WTC11 (cell line): ENCODE data around the gene PNMA8C. TPM values are rescaled to one million over a fixed set of nuclear protein-coding genes. Genes with fewer than 3 reads are reported as not detected.

Experiments used
- ATAC-seq: fragments of 200-7000 bp; cut with Tn5 transposase; 2 replicates; pipeline ENCODE4 v1.10.0; 2021; ENCODE audit warnings: mild to moderate bottlenecking, moderate library complexity
- CTCF ChIA-PET: fragments of 300-600 bp; sonication (Branson Sonifier 250); formaldehyde crosslinking; loops from one replicate; lab custom pipeline; 2021; ENCODE audit warnings: antibody characterized with exemption; lab: Charles Lee
- POLR2A ChIA-PET: fragments of 350-600 bp; sonication (Branson Sonifier 250); formaldehyde crosslinking; loops from one replicate; lab custom pipeline; 2021; ENCODE audit warnings: antibody characterized with exemption; lab: Charles Lee
- DNase-seq: peaks from one replicate; pipeline ENCODE4 v3.0.0; 2021; ENCODE audit warnings: low spot score
- H3K27ac Mint-ChIP-seq: 2 replicates; pipeline ENCODE4 v1.8.0; 2021; ENCODE audit warnings: mixed read lengths
- H3K27me3 Mint-ChIP-seq: 2 replicates; pipeline ENCODE4 v1.8.0; 2021; ENCODE audit warnings: low read depth, mild to moderate bottlenecking, moderate library complexity, mixed read lengths
- H3K36me3 Mint-ChIP-seq: 2 replicates; pipeline ENCODE4 v1.8.0; 2021; ENCODE audit warnings: mixed read lengths
- H3K4me1 Mint-ChIP-seq: 2 replicates; pipeline ENCODE4 v1.8.0; 2022; ENCODE audit warnings: mixed read lengths
- H3K4me3 Mint-ChIP-seq: 2 replicates; pipeline ENCODE4 v1.8.0; 2021; ENCODE audit warnings: mild to moderate bottlenecking, moderate library complexity, mixed read lengths
- H3K9me3 Mint-ChIP-seq: 2 replicates; pipeline ENCODE4 v1.8.0; 2021; ENCODE audit warnings: mixed read lengths
- ATF1 ChIP-seq: sonication (generic); formaldehyde crosslinking; IDR thresholded peaks from 2 replicates; pipeline ENCODE4 v1.8.1; 2023; ENCODE audit warnings: mild to moderate bottlenecking, moderate library complexity, missing genetic modification reagents
- ETV6 ChIP-seq: sonication (generic); formaldehyde crosslinking; IDR thresholded peaks from 2 replicates; pipeline ENCODE4 v1.8.1; 2022; ENCODE audit warnings: mild to moderate bottlenecking, missing genetic modification reagents
- OVOL2 ChIP-seq: fragments of 250-450 bp; sonication (Bioruptor Pico); IDR thresholded peaks from 2 replicates; pipeline ENCODE4 v1.9.0; 2021; ENCODE audit warnings: mild to moderate bottlenecking, borderline replicate concordance
- PRRX2 ChIP-seq: fragments of 250-450 bp; sonication (Bioruptor Pico); IDR thresholded peaks from 2 replicates; pipeline ENCODE4 v1.8.0; 2021; ENCODE audit warnings: mild to moderate bottlenecking
- SMAD4 ChIP-seq: sonication (generic); formaldehyde crosslinking; IDR thresholded peaks from 2 replicates; pipeline ENCODE4 v1.8.0; 2022; ENCODE audit warnings: mild to moderate bottlenecking, missing genetic modification reagents
- SP1 ChIP-seq: sonication (generic); formaldehyde crosslinking; conservative IDR thresholded peaks from 2 replicates; pipeline ENCODE4 v1.8.1; 2022; ENCODE audit warnings: missing genetic modification reagents
- TCF7 ChIP-seq: sonication (generic); formaldehyde crosslinking; IDR thresholded peaks from 2 replicates; pipeline ENCODE4 v1.8.0; 2022; ENCODE audit warnings: mild to moderate bottlenecking, low read depth, missing genetic modification reagents, moderate library complexity
- TEAD4 ChIP-seq: sonication (generic); formaldehyde crosslinking; IDR thresholded peaks from 2 replicates; pipeline ENCODE4 v1.8.0; 2022; ENCODE audit warnings: mild to moderate bottlenecking, missing genetic modification reagents
- TP53 ChIP-seq: sonication (generic); formaldehyde crosslinking; IDR thresholded peaks from 2 replicates; pipeline ENCODE4 v1.8.1; 2023; ENCODE audit warnings: mild to moderate bottlenecking, missing genetic modification reagents
- ZNF317 ChIP-seq: sonication (generic); formaldehyde crosslinking; IDR thresholded peaks from 2 replicates; pipeline ENCODE4 v1.8.1; 2023; ENCODE audit warnings: low read depth, mild to moderate bottlenecking, moderate library complexity, missing genetic modification reagents, borderline replicate concordance
- ZNF396 ChIP-seq: fragments of 250-450 bp; sonication (Bioruptor Pico); IDR thresholded peaks from 2 replicates; pipeline ENCODE4 v1.8.0; 2021; ENCODE audit warnings: mild to moderate bottlenecking, moderate library complexity, borderline replicate concordance
- ZNF423 ChIP-seq: fragments of 250-450 bp; sonication (Bioruptor Pico); IDR thresholded peaks from 2 replicates; pipeline ENCODE4 v2.1.2; 2022; ENCODE audit warnings: mild to moderate bottlenecking, moderate library complexity
- total RNA-seq: library from RNA; stranded (reverse); gene quantifications from 3 replicates; pipeline ENCODE4 v1.2.3, GENCODE V29; 2021
- TF ChIP-seq, protein P1 (sequence below): fragments of 250-450 bp; sonication (Bioruptor Pico); IDR thresholded peaks from 2 replicates; pipeline ENCODE4 v1.9.0; 2021; ENCODE audit warnings: mild to moderate bottlenecking
- TF ChIP-seq, protein P2 (sequence below): sonication (generic); formaldehyde crosslinking; IDR thresholded peaks from 2 replicates; pipeline ENCODE4 v1.8.0; 2023; ENCODE audit warnings: mild to moderate bottlenecking, missing genetic modification reagents
- TF ChIP-seq, protein P3 (sequence below): fragments of 250-450 bp; sonication (Bioruptor Pico); IDR thresholded peaks from 2 replicates; pipeline ENCODE4 v1.9.0; 2021; ENCODE audit warnings: mild to moderate bottlenecking
- TF ChIP-seq, protein P4 (sequence below): fragments of 200-600 bp; IDR thresholded peaks from 2 replicates; pipeline ENCODE4 v1.8.0; 2022; ENCODE audit warnings: antibody characterized with exemption
- TF ChIP-seq, protein P5 (sequence below): fragments of 250-450 bp; sonication (Bioruptor Pico); IDR thresholded peaks from 2 replicates; pipeline ENCODE4 v1.9.0; 2021; ENCODE audit warnings: moderate library complexity, mild to moderate bottlenecking, inconsistent platforms, borderline replicate concordance
- TF ChIP-seq, protein P6 (sequence below): sonication (generic); formaldehyde crosslinking; IDR thresholded peaks from 2 replicates; pipeline ENCODE4 v1.8.1; 2023; ENCODE audit warnings: mild to moderate bottlenecking, missing genetic modification reagents, moderate library complexity
- TF ChIP-seq, protein P7 (sequence below): fragments of 250-450 bp; sonication (Bioruptor Pico); conservative IDR thresholded peaks from 2 replicates; pipeline ENCODE4 v1.9.0; 2021; ENCODE audit warnings: mild to moderate bottlenecking

PNMA8C gene
- total RNA-seq, 1 experiment from 2014 or later: 1.2 TPM

DNA sequence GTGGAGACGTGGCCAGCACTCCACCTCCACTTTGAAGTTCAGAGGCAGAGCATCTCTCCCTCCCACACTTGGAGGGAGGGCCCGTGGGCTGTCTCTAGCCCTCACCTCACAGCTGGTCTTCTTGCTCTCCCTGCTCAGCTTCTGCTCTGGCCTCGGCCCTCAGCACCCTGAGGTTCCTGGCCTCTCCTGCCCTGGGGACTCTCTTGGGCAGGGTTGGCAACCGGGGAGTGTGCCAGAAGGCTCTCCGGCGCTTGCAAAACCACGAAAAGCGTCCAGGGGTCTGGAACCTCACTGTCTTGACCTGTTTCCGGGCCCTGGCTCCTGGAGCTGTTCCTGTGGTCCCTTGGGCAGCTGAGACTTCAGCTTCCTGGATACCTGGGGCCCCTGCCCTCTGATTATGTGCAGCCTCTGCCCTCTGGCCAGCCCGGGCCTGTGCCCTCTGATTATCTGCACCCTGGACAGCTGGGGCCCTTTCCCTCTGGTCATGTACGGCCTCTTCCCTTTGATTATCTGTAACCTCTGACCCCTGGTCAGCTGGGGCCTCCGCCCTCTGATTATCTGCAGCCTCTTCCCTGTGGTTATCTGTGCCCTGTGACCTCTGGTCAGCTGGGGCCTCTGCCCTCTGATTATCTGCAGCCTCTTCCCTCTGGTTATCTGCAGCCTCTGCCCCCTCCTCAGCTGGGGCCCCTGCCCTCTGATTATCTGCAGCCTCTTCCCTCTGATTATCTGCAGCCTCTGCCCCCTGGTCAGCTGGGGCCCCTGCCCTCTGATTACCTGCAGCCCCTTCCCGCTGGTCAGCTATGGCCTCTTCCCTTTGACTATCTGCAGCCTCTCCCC lies 17.4 kb downstream of the PNMA8C start (continued):
- no peak for TF ChIP-seq ZNF317 (CRISPR knock-in tag)
- TF ChIP-seq, protein P1, sequence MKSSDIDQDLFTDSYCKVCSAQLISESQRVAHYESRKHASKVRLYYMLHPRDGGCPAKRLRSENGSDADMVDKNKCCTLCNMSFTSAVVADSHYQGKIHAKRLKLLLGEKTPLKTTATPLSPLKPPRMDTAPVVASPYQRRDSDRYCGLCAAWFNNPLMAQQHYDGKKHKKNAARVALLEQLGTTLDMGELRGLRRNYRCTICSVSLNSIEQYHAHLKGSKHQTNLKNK (CRISPR knock-in tag): no peak
- no peak for TF ChIP-seq ZNF423 (CRISPR knock-in tag)
- TF ChIP-seq, protein P2, sequence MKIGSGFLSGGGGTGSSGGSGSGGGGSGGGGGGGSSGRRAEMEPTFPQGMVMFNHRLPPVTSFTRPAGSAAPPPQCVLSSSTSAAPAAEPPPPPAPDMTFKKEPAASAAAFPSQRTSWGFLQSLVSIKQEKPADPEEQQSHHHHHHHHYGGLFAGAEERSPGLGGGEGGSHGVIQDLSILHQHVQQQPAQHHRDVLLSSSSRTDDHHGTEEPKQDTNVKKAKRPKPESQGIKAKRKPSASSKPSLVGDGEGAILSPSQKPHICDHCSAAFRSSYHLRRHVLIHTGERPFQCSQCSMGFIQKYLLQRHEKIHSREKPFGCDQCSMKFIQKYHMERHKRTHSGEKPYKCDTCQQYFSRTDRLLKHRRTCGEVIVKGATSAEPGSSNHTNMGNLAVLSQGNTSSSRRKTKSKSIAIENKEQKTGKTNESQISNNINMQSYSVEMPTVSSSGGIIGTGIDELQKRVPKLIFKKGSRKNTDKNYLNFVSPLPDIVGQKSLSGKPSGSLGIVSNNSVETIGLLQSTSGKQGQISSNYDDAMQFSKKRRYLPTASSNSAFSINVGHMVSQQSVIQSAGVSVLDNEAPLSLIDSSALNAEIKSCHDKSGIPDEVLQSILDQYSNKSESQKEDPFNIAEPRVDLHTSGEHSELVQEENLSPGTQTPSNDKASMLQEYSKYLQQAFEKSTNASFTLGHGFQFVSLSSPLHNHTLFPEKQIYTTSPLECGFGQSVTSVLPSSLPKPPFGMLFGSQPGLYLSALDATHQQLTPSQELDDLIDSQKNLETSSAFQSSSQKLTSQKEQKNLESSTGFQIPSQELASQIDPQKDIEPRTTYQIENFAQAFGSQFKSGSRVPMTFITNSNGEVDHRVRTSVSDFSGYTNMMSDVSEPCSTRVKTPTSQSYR: no peak
- TF ChIP-seq, protein P3, sequence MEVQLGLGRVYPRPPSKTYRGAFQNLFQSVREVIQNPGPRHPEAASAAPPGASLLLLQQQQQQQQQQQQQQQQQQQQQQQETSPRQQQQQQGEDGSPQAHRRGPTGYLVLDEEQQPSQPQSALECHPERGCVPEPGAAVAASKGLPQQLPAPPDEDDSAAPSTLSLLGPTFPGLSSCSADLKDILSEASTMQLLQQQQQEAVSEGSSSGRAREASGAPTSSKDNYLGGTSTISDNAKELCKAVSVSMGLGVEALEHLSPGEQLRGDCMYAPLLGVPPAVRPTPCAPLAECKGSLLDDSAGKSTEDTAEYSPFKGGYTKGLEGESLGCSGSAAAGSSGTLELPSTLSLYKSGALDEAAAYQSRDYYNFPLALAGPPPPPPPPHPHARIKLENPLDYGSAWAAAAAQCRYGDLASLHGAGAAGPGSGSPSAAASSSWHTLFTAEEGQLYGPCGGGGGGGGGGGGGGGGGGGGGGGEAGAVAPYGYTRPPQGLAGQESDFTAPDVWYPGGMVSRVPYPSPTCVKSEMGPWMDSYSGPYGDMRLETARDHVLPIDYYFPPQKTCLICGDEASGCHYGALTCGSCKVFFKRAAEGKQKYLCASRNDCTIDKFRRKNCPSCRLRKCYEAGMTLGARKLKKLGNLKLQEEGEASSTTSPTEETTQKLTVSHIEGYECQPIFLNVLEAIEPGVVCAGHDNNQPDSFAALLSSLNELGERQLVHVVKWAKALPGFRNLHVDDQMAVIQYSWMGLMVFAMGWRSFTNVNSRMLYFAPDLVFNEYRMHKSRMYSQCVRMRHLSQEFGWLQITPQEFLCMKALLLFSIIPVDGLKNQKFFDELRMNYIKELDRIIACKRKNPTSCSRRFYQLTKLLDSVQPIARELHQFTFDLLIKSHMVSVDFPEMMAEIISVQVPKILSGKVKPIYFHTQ (CRISPR knock-in tag): no peak
- TF ChIP-seq SP1 (CRISPR knock-in tag): no peak
- no peak for TF ChIP-seq ZNF396
- TF ChIP-seq TEAD4: no peak

DNA sequence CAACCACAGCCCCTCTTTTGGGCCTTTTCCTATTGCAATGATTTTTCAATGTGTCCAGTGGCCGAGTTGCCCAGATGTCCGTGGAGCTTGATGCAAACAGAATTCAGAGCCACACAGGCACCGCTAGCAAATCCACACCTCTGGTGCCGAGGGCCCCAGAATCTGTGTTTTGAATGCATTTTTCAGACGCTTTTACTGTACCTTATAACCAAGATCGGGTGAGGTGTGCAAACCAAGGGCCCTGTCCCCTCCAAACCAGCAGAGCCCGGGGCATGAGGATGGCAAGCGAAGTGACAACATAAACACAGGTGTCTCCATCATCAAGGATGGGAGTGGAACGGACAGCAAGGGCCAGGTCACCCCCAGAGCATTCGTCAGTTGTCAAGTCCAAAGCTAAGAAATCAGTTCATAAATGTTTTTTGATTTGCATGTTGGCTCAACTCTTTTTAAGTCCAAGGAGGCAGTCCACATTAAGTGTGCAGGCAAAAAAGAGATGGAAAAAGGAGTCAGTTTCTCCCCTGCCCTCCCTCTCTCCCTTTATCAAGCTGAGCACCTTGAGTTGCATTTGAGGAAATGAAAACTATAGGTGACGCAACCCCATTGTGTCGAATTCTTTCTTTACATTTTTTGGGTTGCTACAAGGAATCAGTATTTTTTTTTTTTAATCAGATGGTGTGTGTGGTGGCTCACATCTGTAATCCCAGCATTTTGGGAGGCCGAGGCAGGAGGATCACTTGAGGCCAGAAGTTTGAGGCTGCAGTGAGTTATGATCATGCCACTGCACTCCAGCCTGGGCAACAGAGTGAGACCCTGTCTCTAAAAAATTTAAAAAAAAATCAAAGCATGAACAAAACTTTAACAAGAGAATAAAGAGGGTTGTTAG lies 18.3 kb downstream of the PNMA8C start:
- Mint-ChIP-seq H3K4me1 (peaks cover 65% of the 10 kb centered on the region), H3K27ac (peak overlapping the region; percentile 73; the same call in 1 of the 2 replicates), H3K36me3 (peaks cover 13% of the 10 kb centered on the region), H3K9me3 (no peaks in the 10 kb centered on the region), H3K27me3 (peaks cover 22% of the 10 kb centered on the region), H3K4me3 (peak overlapping the region; percentile 95)
- ChIA-PET CTCF (interaction anchor here (0.6 to 1.5 kb wide), 2 partner anchors 21 to 35 kb away, joined by 4 to 6 read pairs; no protein-coding TSS in a partner anchor), POLR2A (interaction anchor here (0.5 to 0.7 kb wide), 2 partner anchors 11 to 189 kb away, joined by 3 to 10 read pairs; no protein-coding TSS in a partner anchor)
- ATAC-seq (no peak), DNase-seq (no peak)
- TF ChIP-seq TP53 (no peak), ETV6 (CRISPR knock-in tag) (no peak), OVOL2 (CRISPR knock-in tag) (no peak), SMAD4 (no peak), PRRX2 (no peak), TCF7 (CRISPR knock-in tag) (no peak), ATF1 (CRISPR knock-in tag) (no peak), ZNF317 (CRISPR knock-in tag) (no peak)
- TF ChIP-seq, protein P4, sequence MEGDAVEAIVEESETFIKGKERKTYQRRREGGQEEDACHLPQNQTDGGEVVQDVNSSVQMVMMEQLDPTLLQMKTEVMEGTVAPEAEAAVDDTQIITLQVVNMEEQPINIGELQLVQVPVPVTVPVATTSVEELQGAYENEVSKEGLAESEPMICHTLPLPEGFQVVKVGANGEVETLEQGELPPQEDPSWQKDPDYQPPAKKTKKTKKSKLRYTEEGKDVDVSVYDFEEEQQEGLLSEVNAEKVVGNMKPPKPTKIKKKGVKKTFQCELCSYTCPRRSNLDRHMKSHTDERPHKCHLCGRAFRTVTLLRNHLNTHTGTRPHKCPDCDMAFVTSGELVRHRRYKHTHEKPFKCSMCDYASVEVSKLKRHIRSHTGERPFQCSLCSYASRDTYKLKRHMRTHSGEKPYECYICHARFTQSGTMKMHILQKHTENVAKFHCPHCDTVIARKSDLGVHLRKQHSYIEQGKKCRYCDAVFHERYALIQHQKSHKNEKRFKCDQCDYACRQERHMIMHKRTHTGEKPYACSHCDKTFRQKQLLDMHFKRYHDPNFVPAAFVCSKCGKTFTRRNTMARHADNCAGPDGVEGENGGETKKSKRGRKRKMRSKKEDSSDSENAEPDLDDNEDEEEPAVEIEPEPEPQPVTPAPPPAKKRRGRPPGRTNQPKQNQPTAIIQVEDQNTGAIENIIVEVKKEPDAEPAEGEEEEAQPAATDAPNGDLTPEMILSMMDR: no peak
- TF ChIP-seq, protein P5, sequence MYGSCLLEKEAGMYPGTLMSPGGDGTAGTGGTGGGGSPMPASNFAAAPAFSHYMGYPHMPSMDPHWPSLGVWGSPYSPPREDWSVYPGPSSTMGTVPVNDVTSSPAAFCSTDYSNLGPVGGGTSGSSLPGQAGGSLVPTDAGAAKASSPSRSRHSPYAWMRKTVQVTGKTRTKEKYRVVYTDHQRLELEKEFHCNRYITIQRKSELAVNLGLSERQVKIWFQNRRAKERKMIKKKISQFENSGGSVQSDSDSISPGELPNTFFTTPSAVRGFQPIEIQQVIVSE (CRISPR knock-in tag): no peak
- TF ChIP-seq, protein P6, sequence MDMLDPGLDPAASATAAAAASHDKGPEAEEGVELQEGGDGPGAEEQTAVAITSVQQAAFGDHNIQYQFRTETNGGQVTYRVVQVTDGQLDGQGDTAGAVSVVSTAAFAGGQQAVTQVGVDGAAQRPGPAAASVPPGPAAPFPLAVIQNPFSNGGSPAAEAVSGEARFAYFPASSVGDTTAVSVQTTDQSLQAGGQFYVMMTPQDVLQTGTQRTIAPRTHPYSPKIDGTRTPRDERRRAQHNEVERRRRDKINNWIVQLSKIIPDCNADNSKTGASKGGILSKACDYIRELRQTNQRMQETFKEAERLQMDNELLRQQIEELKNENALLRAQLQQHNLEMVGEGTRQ (CRISPR knock-in tag): no peak
- TF ChIP-seq, protein P7, sequence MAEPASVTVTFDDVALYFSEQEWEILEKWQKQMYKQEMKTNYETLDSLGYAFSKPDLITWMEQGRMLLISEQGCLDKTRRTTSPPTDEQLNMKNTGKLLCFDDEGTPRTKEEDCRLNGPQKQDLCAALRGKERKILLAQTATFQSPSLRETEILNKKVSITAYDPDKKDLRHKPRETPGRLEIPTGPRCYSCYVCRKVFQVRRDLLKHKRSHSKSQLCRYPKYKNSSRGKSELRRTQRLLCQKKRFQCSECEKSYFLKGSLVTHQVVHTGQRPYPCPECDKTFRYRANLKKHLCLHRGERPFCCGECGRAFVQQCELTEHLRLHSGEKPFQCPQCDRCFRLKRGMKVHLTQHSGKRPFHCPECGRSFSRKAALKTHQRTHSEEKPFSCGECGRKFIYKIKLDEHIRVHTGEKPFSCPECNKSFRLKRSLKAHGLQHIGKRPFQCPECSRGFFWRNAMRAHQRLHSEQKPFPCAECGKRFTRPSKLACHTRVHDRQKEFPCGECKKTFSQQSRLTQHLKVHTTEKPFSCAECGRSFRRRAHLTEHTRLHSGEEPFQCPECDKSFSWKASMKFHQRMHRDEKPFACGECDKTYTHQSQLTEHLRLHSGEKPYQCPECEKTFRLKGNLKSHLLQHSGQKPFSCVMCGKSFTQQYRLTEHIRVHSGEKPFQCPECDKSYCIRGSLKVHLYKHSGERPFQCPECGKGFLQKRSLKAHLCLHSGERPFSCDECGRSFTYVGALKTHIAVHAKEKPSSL: no peak
